ENCODE results near the gene NUDT2. TPM values are rescaled to one million over a fixed set of nuclear protein-coding genes. Genes with fewer than 3 reads are reported as not detected.
A peak's percentile ranks its signal among the peaks of the same experiment; 100 is the strongest.

Gene NUDT2
- polyA plus RNA-seq, 1 of the 3 experiments (the other 2 are of a cell fraction) = 47.8 TPM

- 96% methylated on average over 38 of the region's 41 CpGs for WGBS (ENCODE audit: low lambda C conversion rate)
- CTCF ChIA-PET = interaction anchor here (1.0 to 8.0 kb wide), 5 partner anchors 8 to 219 kb away, joined by 3 to 149 read pairs (median 4); no protein-coding TSS in a partner anchor
These were observed 43.2 kb downstream of the NUDT2 start for GRCh38 chr9:34372467-34373011.

GRCh38 chr9:34373749-34374148 lies 44.4 kb downstream of the NUDT2 start:
- H3K9me3 ChIP-seq = no peaks in the 10 kb centered on the region
- peak overlapping the region in 1 of 2 experiments; percentile 51; a peak in 1 of 4 replicates for H3K27ac ChIP-seq (ENCODE audit: low read depth in 2 of 2, low read length in 1 of 2)
- no peak overlapping the region for H2AFZ ChIP-seq (ENCODE audit: low read depth)
- H3K36me3 ChIP-seq (replicated peaks in 1 of 2; ENCODE audit: control insufficient read depth in 1 of 2, insufficient read depth in 2 of 2, low read length in 1 of 2) = peaks cover 0 to 5% of the 10 kb centered on the region in 2 experiments
- 92% methylated on average over 2 of the region's 2 CpGs for WGBS (ENCODE audit: low lambda C conversion rate)
- no peaks in the 10 kb centered on the region for H3K9me2 ChIP-seq
- H4K20me1 ChIP-seq (ENCODE audit: insufficient read depth) = no peaks in the 10 kb centered on the region
- H3F3A ChIP-seq (replicated peaks; ENCODE audit: insufficient read depth) = peaks cover 4% of the 10 kb centered on the region
- peaks cover 0 to 33% of the 10 kb centered on the region in 2 experiments; a peak in 2 of 4 replicates for H3K4me1 ChIP-seq (ENCODE audit: control insufficient read depth in 1 of 2, insufficient read depth in 2 of 2, low read depth in 1 of 2, low read length in 1 of 2)
- ChIA-PET POLR2A (interaction anchor here (0.9 kb wide), 2 partner anchors 28 to 195 kb away, joined by 3 read pairs; partner anchors contain the start of gene UBAP1), CTCF (interaction anchor here (0.9 to 8.0 kb wide), 7 partner anchors 9 to 218 kb away, joined by 3 to 149 read pairs (median 4); no protein-coding TSS in a partner anchor)
- no peak overlapping the region for H3K4me2 ChIP-seq
- DNase-seq = peak; percentile 51
- no peak overlapping the region for H3K4me3 ChIP-seq (ENCODE audit: low read depth in 2 of 2, low read length in 1 of 2)
- TF ChIP-seq MAX (IDR thresholded peaks at IDR 0.05; ENCODE audit: low read depth) (no peak), ELF1 (IDR thresholded peaks at IDR 0.05) (no peak), NFIC (IDR thresholded peaks at IDR 0.05; ENCODE audit: borderline replicate concordance) (no peak), RFX5 (IDR thresholded peaks at IDR 0.05; ENCODE audit: low read length) (no peak), RCOR1 (IDR thresholded peaks at IDR 0.05; ENCODE audit: low read length) (0 out of 2 replicates have a peak, but pooled peaks have one; percentile 24), MXI1 (IDR thresholded peaks at IDR 0.05; ENCODE audit: low read depth, low read length) (no peak), EP300 (IDR thresholded peaks at IDR 0.05; ENCODE audit: borderline replicate concordance in 1 of 2, low read depth in 1 of 2, low read length in 1 of 2) (peak in 1 of 2 experiments; percentile 72; a peak in 2 of 4 replicates), CTCF (IDR thresholded peaks at IDR 0.05) (no peak), JUND (IDR thresholded peaks at IDR 0.05) (no peak), RAD21 (IDR thresholded peaks at IDR 0.05; ENCODE audit: low read length) (no peak)
- H3K79me2 ChIP-seq (ENCODE audit: insufficient read depth) = no peaks in the 10 kb centered on the region
- H3K27me3 ChIP-seq (ENCODE audit: insufficient read depth) = no peaks in the 10 kb centered on the region
- H3K9ac ChIP-seq = no peak overlapping the region

More at GRCh38 chr9:34372467-34373011, 43.2 kb downstream of the NUDT2 start:
- H3K9me2 ChIP-seq = no peaks in the 10 kb centered on the region
- no peaks in the 10 kb centered on the region for H3K9me3 ChIP-seq
- H3K27me3 ChIP-seq (ENCODE audit: insufficient read depth) = no peaks in the 10 kb centered on the region
- no peaks in the 10 kb centered on the region for H3K79me2 ChIP-seq (ENCODE audit: insufficient read depth)
- peaks cover 0 to 33% of the 10 kb centered on the region in 2 experiments; a peak in 2 of 4 replicates for H3K4me1 ChIP-seq (ENCODE audit: control insufficient read depth in 1 of 2, insufficient read depth in 2 of 2, low read depth in 1 of 2, low read length in 1 of 2)
- H3K4me2 ChIP-seq = no peak overlapping the region
- TF ChIP-seq ZBTB33 (IDR thresholded peaks at IDR 0.05; ENCODE audit: borderline replicate concordance, low read depth) (no peak), RXRA (IDR thresholded peaks at IDR 0.05; ENCODE audit: borderline replicate concordance, low read depth) (no peak), GATA2 (CRISPR knock-in tag; IDR thresholded peaks at IDR 0.05) (no peak), NFIC (IDR thresholded peaks at IDR 0.05; ENCODE audit: borderline replicate concordance) (no peak), RFX5 (IDR thresholded peaks at IDR 0.05; ENCODE audit: low read length) (no peak), EP300 (IDR thresholded peaks at IDR 0.05; ENCODE audit: borderline replicate concordance in 1 of 2, low read depth in 1 of 2, low read length in 1 of 2) (no peak), TCF12 (IDR thresholded peaks at IDR 0.05) (no peak), TAF1 (IDR thresholded peaks at IDR 0.05; ENCODE audit: borderline replicate concordance, low read depth, low read length) (no peak), FOXJ3 (CRISPR knock-in tag; IDR thresholded peaks at IDR 0.05) (no peak)
- no peak overlapping the region for H3K9ac ChIP-seq
- H2AFZ ChIP-seq (ENCODE audit: low read depth) = no peak overlapping the region
- no peak for DNase-seq
- H3K27ac ChIP-seq (ENCODE audit: low read depth in 2 of 2, low read length in 1 of 2) = peak overlapping the region in 1 of 2 experiments; percentile 11; a peak in 1 of 4 replicates
- no peak overlapping the region for H3K4me3 ChIP-seq (ENCODE audit: low read depth in 2 of 2, low read length in 1 of 2)
- no peaks in the 10 kb centered on the region for H3F3A ChIP-seq (replicated peaks; ENCODE audit: insufficient read depth)
- H4K20me1 ChIP-seq (ENCODE audit: insufficient read depth) = no peaks in the 10 kb centered on the region
- peaks cover 0 to 5% of the 10 kb centered on the region in 2 experiments for H3K36me3 ChIP-seq (replicated peaks in 1 of 2; ENCODE audit: control insufficient read depth in 1 of 2, insufficient read depth in 2 of 2, low read length in 1 of 2)
- POLR2A ChIA-PET = no interaction called here
